Neural progenitor cell (in vitro differentiated cells): ENCODE measurements around the gene FBXL14. TPM values are rescaled to one million over a fixed set of nuclear protein-coding genes. Genes with fewer than 3 reads are reported as not detected.

Source experiments
- DNase-seq: peaks from one replicate; pipeline ENCODE4 v3.0.0-alpha.2; 2016; ENCODE audit warnings: low spot score
- H2AFZ ChIP-seq: fragments of 200-600 bp; sonication (generic); replicated peaks from 2 replicates; pipeline ENCODE4 v1.6.1; 2016; ENCODE audit warnings: antibody characterized with exemption
- H3F3A ChIP-seq: fragments of 200-600 bp; sonication (generic); 2 replicates; pipeline ENCODE4 v1.6.1; 2016; ENCODE audit warnings: antibody characterized with exemption, low read depth
- H3K27ac ChIP-seq: fragments of 200-600 bp; sonication (generic); 2 replicates; pipeline ENCODE4 v1.5.1; 2016; ENCODE audit warnings: mild to moderate bottlenecking
- H3K27me3 ChIP-seq: fragments of 200-600 bp; sonication (generic); 2 replicates; pipeline ENCODE4 v1.6.1; 2016; ENCODE audit warnings: mild to moderate bottlenecking, moderate library complexity
- H3K36me3 ChIP-seq: fragments of 200-600 bp; sonication (generic); 2 replicates; pipeline ENCODE4 v1.5.1; 2016
- H3K4me1 ChIP-seq: fragments of 200-600 bp; sonication (generic); 2 replicates; pipeline ENCODE4 v1.6.1; 2016; ENCODE audit warnings: mixed run types
- H3K4me2 ChIP-seq: fragments of 200-600 bp; sonication (generic); 2 replicates; pipeline ENCODE4 v1.6.1; 2016
- H3K4me3 ChIP-seq: fragments of 200-600 bp; sonication (generic); 2 replicates; pipeline ENCODE4 v1.5.1; 2016
- H3K79me2 ChIP-seq: fragments of 200-600 bp; sonication (generic); 2 replicates; pipeline ENCODE4 v1.6.1; 2016; ENCODE audit warnings: low read depth
- H3K9ac ChIP-seq: fragments of 200-600 bp; sonication (generic); 2 replicates; pipeline ENCODE4 v1.6.1; 2016
- H3K9me3 ChIP-seq: fragments of 200-600 bp; sonication (generic); 2 replicates; pipeline ENCODE4 v1.5.1; 2016; ENCODE audit warnings: low read depth
- H4K20me1 ChIP-seq: fragments of 200-600 bp; sonication (generic); 2 replicates; pipeline ENCODE4 v1.6.1; 2016; ENCODE audit warnings: low read depth
- H3K27ac Mint-ChIP-seq: 3 replicates; pipeline ENCODE4 v1.8.0; 2021; ENCODE audit warnings: mixed read lengths
- H3K27me3 Mint-ChIP-seq: 2 replicates; pipeline ENCODE4 v1.8.0; 2022; ENCODE audit warnings: low read depth, mild to moderate bottlenecking, inconsistent platforms, moderate library complexity, mixed read lengths; ENCODE audit not compliant: insufficient read depth
- H3K36me3 Mint-ChIP-seq: 3 replicates; pipeline ENCODE4 v1.8.0; 2021; ENCODE audit warnings: mixed read lengths
- H3K4me1 Mint-ChIP-seq: 3 replicates; pipeline ENCODE4 v1.8.0; 2021; ENCODE audit warnings: mixed read lengths
- H3K4me3 Mint-ChIP-seq: 3 replicates; pipeline ENCODE4 v1.8.0; 2021; ENCODE audit warnings: mild to moderate bottlenecking, moderate library complexity, mixed read lengths
- H3K9me3 Mint-ChIP-seq: 3 replicates; pipeline ENCODE4 v1.8.0; 2020; ENCODE audit warnings: mixed read lengths
- EZH2 ChIP-seq: fragments of 200-600 bp; sonication (generic); IDR thresholded peaks from 2 replicates; pipeline ENCODE4 v1.6.1; 2017; ENCODE audit warnings: antibody characterized with exemption, mild to moderate bottlenecking, moderate library complexity
- EZH2phosphoT487 ChIP-seq: fragments of 200-600 bp; sonication (generic); IDR thresholded peaks from 2 replicates; pipeline ENCODE4 v1.6.1; 2017; ENCODE audit warnings: antibody characterized with exemption
- total RNA-seq: library from RNA; depleted of rRNA; stranded (reverse); fragments of >200 nt; gene quantifications from 2 replicates; pipeline ENCODE4 v1.2.3, GENCODE V29; 2015; ENCODE audit warnings: low replicate concordance
- TF ChIP-seq, protein P1 (sequence below): fragments of 200-600 bp; sonication (generic); IDR thresholded peaks from 2 replicates; pipeline ENCODE4 v1.5.1; 2017; ENCODE audit warnings: antibody characterized with exemption, mild to moderate bottlenecking

FBXL14 gene
- total RNA-seq, 1 donor from 2014 or later = 27.3 TPM

GRCh38 chr12:1531153-1531653, 63.2 kb downstream of the FBXL14 start:
- peaks cover 73% of the 10 kb centered on the region for H3K27me3 ChIP-seq
- peaks cover 52% of the 10 kb centered on the region for H4K20me1 ChIP-seq
- Mint-ChIP-seq H3K9me3 (no peaks in the 10 kb centered on the region), H3K27ac (no peak overlapping the region), H3K27me3 (peaks cover 22% of the 10 kb centered on the region), H3K4me3 (peak overlapping the region; percentile 80), H3K4me1 (peaks cover 41% of the 10 kb centered on the region), H3K36me3 (peaks cover 4% of the 10 kb centered on the region)
- peaks cover 15% of the 10 kb centered on the region for H3F3A ChIP-seq
- peak overlapping the region; percentile 97 for H3K4me2 ChIP-seq
- no peak for DNase-seq
- no peak overlapping the region for H3K27ac ChIP-seq
- peaks cover 45% of the 10 kb centered on the region for H3K4me1 ChIP-seq
- H2AFZ ChIP-seq = no peak overlapping the region
- H3K9ac ChIP-seq = peak overlapping the region; percentile 67
- H3K36me3 ChIP-seq = no peaks in the 10 kb centered on the region
- peak overlapping the region; percentile 91 for H3K4me3 ChIP-seq
- no peaks in the 10 kb centered on the region for H3K9me3 ChIP-seq
- peaks cover 69% of the 10 kb centered on the region for H3K79me2 ChIP-seq
- TF ChIP-seq, protein P1, sequence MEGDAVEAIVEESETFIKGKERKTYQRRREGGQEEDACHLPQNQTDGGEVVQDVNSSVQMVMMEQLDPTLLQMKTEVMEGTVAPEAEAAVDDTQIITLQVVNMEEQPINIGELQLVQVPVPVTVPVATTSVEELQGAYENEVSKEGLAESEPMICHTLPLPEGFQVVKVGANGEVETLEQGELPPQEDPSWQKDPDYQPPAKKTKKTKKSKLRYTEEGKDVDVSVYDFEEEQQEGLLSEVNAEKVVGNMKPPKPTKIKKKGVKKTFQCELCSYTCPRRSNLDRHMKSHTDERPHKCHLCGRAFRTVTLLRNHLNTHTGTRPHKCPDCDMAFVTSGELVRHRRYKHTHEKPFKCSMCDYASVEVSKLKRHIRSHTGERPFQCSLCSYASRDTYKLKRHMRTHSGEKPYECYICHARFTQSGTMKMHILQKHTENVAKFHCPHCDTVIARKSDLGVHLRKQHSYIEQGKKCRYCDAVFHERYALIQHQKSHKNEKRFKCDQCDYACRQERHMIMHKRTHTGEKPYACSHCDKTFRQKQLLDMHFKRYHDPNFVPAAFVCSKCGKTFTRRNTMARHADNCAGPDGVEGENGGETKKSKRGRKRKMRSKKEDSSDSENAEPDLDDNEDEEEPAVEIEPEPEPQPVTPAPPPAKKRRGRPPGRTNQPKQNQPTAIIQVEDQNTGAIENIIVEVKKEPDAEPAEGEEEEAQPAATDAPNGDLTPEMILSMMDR = no peak
- TF ChIP-seq EZH2 (peak; percentile 64), EZH2phosphoT487 (peak; percentile 48)

DNA sequence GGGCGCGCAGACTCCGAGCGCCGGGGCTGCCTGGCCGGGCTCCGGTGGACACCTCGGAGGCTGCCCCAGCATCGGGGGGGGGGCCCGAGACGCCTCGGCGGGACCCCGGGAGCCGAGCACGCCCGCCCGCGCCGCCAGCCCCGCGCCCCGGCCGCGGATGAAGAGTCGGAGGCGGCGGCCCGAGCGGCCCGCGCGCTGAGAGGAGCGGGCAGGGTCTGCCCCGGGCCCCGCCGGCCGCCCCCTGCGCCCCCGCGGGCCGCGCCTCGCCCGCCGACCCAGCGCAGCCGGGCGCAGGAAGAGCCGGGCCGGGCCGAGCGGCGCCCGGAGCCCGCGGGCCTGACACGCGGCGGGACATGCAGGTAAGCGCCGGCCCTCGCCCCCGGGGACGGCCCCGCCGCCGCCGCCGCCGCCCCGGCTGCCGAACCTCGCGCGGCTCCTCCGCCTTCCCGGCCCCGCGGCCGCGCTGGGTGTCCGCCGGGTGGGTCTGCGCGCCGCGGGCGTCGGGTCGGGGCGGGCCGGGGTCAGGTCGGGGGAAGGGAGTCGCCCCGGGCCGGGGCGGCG, 63.7 kb downstream of the FBXL14 start:
- Mint-ChIP-seq H3K4me1 (peaks cover 41% of the 10 kb centered on the region), H3K4me3 (peak overlapping the region; percentile 80), H3K27ac (no peak overlapping the region), H3K27me3 (peaks cover 24% of the 10 kb centered on the region), H3K9me3 (no peaks in the 10 kb centered on the region), H3K36me3 (peaks cover 4% of the 10 kb centered on the region)
- Histone ChIP-seq H3K9me3 (no peaks in the 10 kb centered on the region), H2AFZ (no peak overlapping the region), H3K4me2 (peak overlapping the region; percentile 97), H3K4me1 (peaks cover 45% of the 10 kb centered on the region), H3K4me3 (peak overlapping the region; percentile 91), H4K20me1 (peaks cover 46% of the 10 kb centered on the region), H3K36me3 (no peaks in the 10 kb centered on the region), H3F3A (peaks cover 15% of the 10 kb centered on the region), H3K27ac (no peak overlapping the region), H3K27me3 (peaks cover 72% of the 10 kb centered on the region), H3K9ac (no peak overlapping the region), H3K79me2 (peaks cover 64% of the 10 kb centered on the region)
- TF ChIP-seq EZH2phosphoT487 (no peak), EZH2 (no peak)
- TF ChIP-seq, protein P1 = no peak
- peak; percentile 60 for DNase-seq

DNA sequence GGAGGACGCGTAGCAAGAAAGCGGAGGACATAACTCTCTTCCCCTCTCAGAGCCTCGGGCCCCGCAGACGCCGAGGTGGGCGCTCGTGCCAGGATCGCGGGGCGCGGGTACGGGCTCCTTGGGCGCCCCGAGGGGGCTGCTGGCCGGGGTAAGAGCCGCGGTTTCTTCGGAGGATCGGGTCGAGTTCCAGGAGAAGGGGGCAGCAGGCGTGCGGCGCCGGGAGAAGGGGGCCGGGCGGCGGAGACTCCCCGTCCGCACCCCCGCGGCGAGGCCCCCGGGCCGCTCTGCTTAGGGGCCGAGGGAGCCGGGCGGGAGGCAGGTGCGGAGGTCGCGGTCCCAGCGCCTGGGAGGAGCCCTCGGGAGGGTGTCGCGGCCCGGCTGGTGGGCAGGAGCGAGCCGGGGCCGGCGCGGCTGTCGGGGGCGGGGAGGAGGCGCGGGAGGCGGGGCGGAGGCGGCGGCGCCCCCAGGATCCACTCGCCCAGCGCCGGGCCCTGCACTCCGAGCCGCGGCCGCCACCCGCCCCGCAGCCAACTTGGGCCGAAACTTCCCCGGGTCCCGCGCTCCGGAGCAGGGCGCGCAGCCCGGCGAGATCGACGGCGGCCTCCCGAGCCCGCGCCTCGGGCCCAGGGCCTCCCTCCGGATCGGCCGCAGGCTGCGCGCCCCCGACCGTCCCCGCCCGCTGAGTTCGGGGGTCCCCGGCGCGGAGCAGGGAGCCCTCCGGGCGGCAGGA, 64.4 kb downstream of the FBXL14 start:
- no peak overlapping the region for H3K27ac ChIP-seq
- H3K27me3 ChIP-seq = peaks cover 73% of the 10 kb centered on the region

More for the DNA sequence above, 64.4 kb downstream of the FBXL14 start:
- peak; percentile 46 for TF ChIP-seq EZH2
- TF ChIP-seq, protein P1 = no peak
- H3K4me3 ChIP-seq = peak overlapping the region; percentile 67
- H4K20me1 ChIP-seq = peaks cover 40% of the 10 kb centered on the region
- no peaks in the 10 kb centered on the region for H3K9me3 ChIP-seq
- H3K9ac ChIP-seq = peak overlapping the region; percentile 23
- no peaks in the 10 kb centered on the region for H3K36me3 ChIP-seq
- Mint-ChIP-seq H3K27me3 (peaks cover 24% of the 10 kb centered on the region), H3K4me3 (peak overlapping the region; percentile 97), H3K4me1 (peaks cover 41% of the 10 kb centered on the region), H3K36me3 (peaks cover 4% of the 10 kb centered on the region), H3K27ac (peak overlapping the region; percentile 97), H3K9me3 (no peaks in the 10 kb centered on the region)
- H3K4me1 ChIP-seq = peaks cover 44% of the 10 kb centered on the region
- H2AFZ ChIP-seq = peak overlapping the region; percentile 41
- peak overlapping the region; percentile 83 for H3K4me2 ChIP-seq
- peak; percentile 67 for DNase-seq
- H3K79me2 ChIP-seq = peaks cover 57% of the 10 kb centered on the region
- peaks cover 15% of the 10 kb centered on the region for H3F3A ChIP-seq
